ENCODE results near the gene MSH5.

- TF ChIP-seq, protein P1, sequence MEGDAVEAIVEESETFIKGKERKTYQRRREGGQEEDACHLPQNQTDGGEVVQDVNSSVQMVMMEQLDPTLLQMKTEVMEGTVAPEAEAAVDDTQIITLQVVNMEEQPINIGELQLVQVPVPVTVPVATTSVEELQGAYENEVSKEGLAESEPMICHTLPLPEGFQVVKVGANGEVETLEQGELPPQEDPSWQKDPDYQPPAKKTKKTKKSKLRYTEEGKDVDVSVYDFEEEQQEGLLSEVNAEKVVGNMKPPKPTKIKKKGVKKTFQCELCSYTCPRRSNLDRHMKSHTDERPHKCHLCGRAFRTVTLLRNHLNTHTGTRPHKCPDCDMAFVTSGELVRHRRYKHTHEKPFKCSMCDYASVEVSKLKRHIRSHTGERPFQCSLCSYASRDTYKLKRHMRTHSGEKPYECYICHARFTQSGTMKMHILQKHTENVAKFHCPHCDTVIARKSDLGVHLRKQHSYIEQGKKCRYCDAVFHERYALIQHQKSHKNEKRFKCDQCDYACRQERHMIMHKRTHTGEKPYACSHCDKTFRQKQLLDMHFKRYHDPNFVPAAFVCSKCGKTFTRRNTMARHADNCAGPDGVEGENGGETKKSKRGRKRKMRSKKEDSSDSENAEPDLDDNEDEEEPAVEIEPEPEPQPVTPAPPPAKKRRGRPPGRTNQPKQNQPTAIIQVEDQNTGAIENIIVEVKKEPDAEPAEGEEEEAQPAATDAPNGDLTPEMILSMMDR (IDR thresholded peaks at IDR 0.05; ENCODE audit: poor library complexity, severe bottlenecking), result no peak
- no peak for TF ChIP-seq POLR2AphosphoS5 (IDR thresholded peaks at IDR 0.05)
- TF ChIP-seq TAF1 (IDR thresholded peaks at IDR 0.05; ENCODE audit: low read depth), result no peak
- TF ChIP-seq EZH2 (IDR thresholded peaks at IDR 0.05; ENCODE audit: borderline replicate concordance, insufficient read depth, low read length, poor library complexity, severe bottlenecking), result no peak
- no peak for TF ChIP-seq RAD21 (conservative IDR thresholded peaks at IDR 0.05)
- no peak for TF ChIP-seq EP300 (conservative IDR thresholded peaks at IDR 0.05; ENCODE audit: poor library complexity, severe bottlenecking)
- TF ChIP-seq MXI1 (conservative IDR thresholded peaks at IDR 0.05; ENCODE audit: poor library complexity, severe bottlenecking), result no peak
- no peak for TF ChIP-seq REST (IDR thresholded peaks at IDR 0.05; ENCODE audit: borderline replicate concordance)
- TF ChIP-seq SMC3 (conservative IDR thresholded peaks at IDR 0.05; ENCODE audit: poor library complexity), result no peak
These were observed 31.6 kb upstream of the MSH5 start for GRCh38 chr6:31708224-31708623.

Data from neural cell (in vitro differentiated cells).